H1 (cell line): Measurements from ENCODE around the gene TNFRSF13B. TPM values are rescaled to one million over a fixed set of nuclear protein-coding genes. Genes with fewer than 3 reads are reported as not detected.

Experiments
- CTCF ChIA-PET: fragments of 300-600 bp; sonication (Branson Sonifier 250); formaldehyde crosslinking; loops from one replicate; lab custom pipeline; 2021; ENCODE audit not compliant: partially characterized antibody; lab: Charles Lee
- POLR2A ChIA-PET: fragments of 300-600 bp; sonication (Branson Sonifier 250); formaldehyde crosslinking; loops from one replicate; lab custom pipeline; 2021; ENCODE audit warnings: inconsistent platforms; ENCODE audit not compliant: partially characterized antibody; lab: Charles Lee
- DNase-seq, 2 experiments: peaks; one replicate each; pipeline versions ENCODE4 v3.0.0 to v3.0.0-alpha.2; 2010 to 2022; ENCODE audit warnings: low spot score in 2 of 2, low read depth in 1 of 2, mixed read lengths in 1 of 2
- FAIRE-seq: peaks from 2 replicates; lab custom pipeline; 2011; peaks lifted over from hg19 to GRCh38; lab: Jason Lieb, UNC
- H2AFZ ChIP-seq: 2 replicates; pipeline ENCODE4 v1.8.1; 2012; ENCODE audit warnings: low read length, inconsistent platforms
- H2AK5ac ChIP-seq: 2 replicates; pipeline ENCODE4 v1.6.1; 2013; ENCODE audit warnings: low read depth, low read length
- H2BK120ac ChIP-seq: replicated peaks from 2 replicates; pipeline ENCODE3; 2013; ENCODE audit warnings: low read depth, low read length, inconsistent platforms
- H2BK12ac ChIP-seq: 2 replicates; pipeline ENCODE4 v1.6.1; 2013; ENCODE audit warnings: low read depth, low read length
- H2BK15ac ChIP-seq: 2 replicates; pipeline ENCODE4 v1.6.1; 2013; ENCODE audit warnings: low read length
- H2BK20ac ChIP-seq: 2 replicates; pipeline ENCODE4 v1.6.1; 2013; ENCODE audit warnings: low read length
- H2BK5ac ChIP-seq: 2 replicates; pipeline ENCODE4 v1.6.1; 2013; ENCODE audit warnings: low read depth, low read length
- H3K14ac ChIP-seq: 2 replicates; pipeline ENCODE4 v1.6.1; 2013; ENCODE audit warnings: inconsistent platforms; ENCODE audit not compliant: insufficient read length
- H3K18ac ChIP-seq: 2 replicates; pipeline ENCODE4 v1.6.1; 2013; ENCODE audit warnings: low read length; ENCODE audit errors: extremely low read depth
- H3K23ac ChIP-seq: 2 replicates; pipeline ENCODE4 v1.6.1; 2013; ENCODE audit warnings: inconsistent platforms; ENCODE audit not compliant: insufficient read length
- H3K23me2 ChIP-seq: 2 replicates; pipeline ENCODE4 v1.6.1; 2013; ENCODE audit warnings: low read depth, low read length
- H3K27ac ChIP-seq: 2 replicates; pipeline ENCODE4 v1.6.1; 2011; ENCODE audit warnings: low read depth, low read length, inconsistent platforms
- H3K27me3 ChIP-seq, 4 experiments: replicated peaks in 1 of 4; 1 replicate in 1 of 4; 2 replicates in 3 of 4; pipeline versions ENCODE4 v1.6.1 to v1.8.1; 2011 to 2013; ENCODE audit warnings: low read length in 3 of 4, mild to moderate bottlenecking in 3 of 4, inconsistent platforms in 2 of 4, mixed read lengths in 2 of 4, moderate library complexity in 1 of 4; ENCODE audit not compliant: control insufficient read depth in 3 of 4, insufficient read depth in 3 of 4; ENCODE audit errors: extremely low read depth in 1 of 4
- H3K36me3 ChIP-seq, 4 experiments: 2 replicates each; pipeline versions ENCODE4 v1.6.1 to v1.8.1; 2011 to 2013; ENCODE audit warnings: mild to moderate bottlenecking in 4 of 4, low read length in 3 of 4, moderate library complexity in 2 of 4, control low read depth in 1 of 4, inconsistent platforms in 1 of 4; ENCODE audit not compliant: insufficient read depth in 4 of 4, control insufficient read depth in 2 of 4
- H3K4ac ChIP-seq: replicated peaks from 2 replicates; pipeline ENCODE3; 2013; ENCODE audit warnings: low read length, low read depth, mixed read lengths, inconsistent platforms; ENCODE audit not compliant: insufficient read length
- H3K4me1 ChIP-seq, 4 experiments: replicated peaks in 1 of 4; 1 replicate in 1 of 4; 2 replicates in 3 of 4; pipeline versions ENCODE4 v1.6.1 to v1.8.1; 2011 to 2013; ENCODE audit warnings: low read length in 3 of 4, inconsistent platforms in 2 of 4, mixed read lengths in 1 of 4; ENCODE audit not compliant: insufficient read depth in 4 of 4, control insufficient read depth in 3 of 4
- H3K4me2 ChIP-seq, 2 experiments: 2 replicates each; pipeline versions ENCODE4 v1.6.1 to v1.8.1; 2011 to 2013; ENCODE audit warnings: low read depth in 2 of 2, low read length in 2 of 2, control low read depth in 1 of 2, inconsistent platforms in 1 of 2, mild to moderate bottlenecking in 1 of 2; ENCODE audit not compliant: insufficient read depth in 1 of 2
- H3K4me3 ChIP-seq, 4 experiments: fragments of 200-600, 300-600 bp in 1 of 4; sonication (generic), shearing (Covaris generic), sonication (Bioruptor Twin) in 1 of 4; 2 replicates each; pipeline versions ENCODE4 v1.5.1 to v1.8.1; 2011 to 2016; ENCODE audit warnings: low read length in 4 of 4, low read depth in 3 of 4, control low read depth in 2 of 4, inconsistent platforms in 2 of 4, mild to moderate bottlenecking in 2 of 4, mixed read lengths in 1 of 4, moderate library complexity in 1 of 4; ENCODE audit not compliant: insufficient read depth in 2 of 4; ENCODE audit errors: extremely low read depth in 1 of 4
- H3K56ac ChIP-seq: replicated peaks from 2 replicates; pipeline ENCODE3; 2013; ENCODE audit warnings: low read depth, mild to moderate bottlenecking, mixed read lengths, low read length, inconsistent platforms; ENCODE audit not compliant: insufficient read length
- H3K79me1 ChIP-seq: 2 replicates; pipeline ENCODE4 v1.6.1; 2013; ENCODE audit warnings: low read depth, low read length, control low read depth
- H3K79me2 ChIP-seq, 2 experiments: 2 replicates each; pipeline versions ENCODE4 v1.6.1 to v1.8.1; 2012 to 2013; ENCODE audit warnings: low read length in 2 of 2, mild to moderate bottlenecking in 2 of 2, inconsistent platforms in 1 of 2; ENCODE audit not compliant: insufficient read depth in 2 of 2, control insufficient read depth in 1 of 2
- H3K9ac ChIP-seq, 4 experiments: replicated peaks in 1 of 4; 1 replicate in 1 of 4; 2 replicates in 3 of 4; pipeline versions ENCODE4 v1.6.1 to v1.8.1; 2011 to 2013; ENCODE audit warnings: low read depth in 3 of 4, low read length in 3 of 4, control low read depth in 2 of 4, mild to moderate bottlenecking in 2 of 4, moderate library complexity in 2 of 4, inconsistent platforms in 1 of 4; ENCODE audit errors: extremely low read depth in 1 of 4
- H3K9me3 ChIP-seq, 2 experiments: 2 replicates each; pipeline versions ENCODE4 v1.6.1 to v1.8.1; 2012 to 2013; ENCODE audit warnings: mild to moderate bottlenecking in 2 of 2, moderate library complexity in 2 of 2, control low read depth in 1 of 2, inconsistent platforms in 1 of 2, low read depth in 1 of 2, low read length in 1 of 2, mixed read lengths in 1 of 2; ENCODE audit not compliant: insufficient read depth in 2 of 2
- H4K20me1 ChIP-seq, 2 experiments: replicated peaks in 1 of 2; 2 replicates each; pipeline versions ENCODE3 to v1.8.1; 2011 to 2013; ENCODE audit warnings: inconsistent platforms in 2 of 2, low read length in 2 of 2, mild to moderate bottlenecking in 1 of 2; ENCODE audit not compliant: insufficient read depth in 2 of 2, control insufficient read depth in 1 of 2
- H4K5ac ChIP-seq: 2 replicates; pipeline ENCODE4 v1.6.1; 2013; ENCODE audit warnings: low read length, low read depth, mixed read lengths, inconsistent platforms; ENCODE audit not compliant: insufficient read length
- H4K8ac ChIP-seq: 2 replicates; pipeline ENCODE4 v1.8.0; 2013; ENCODE audit warnings: mild to moderate bottlenecking, moderate library complexity, low read length, inconsistent platforms; ENCODE audit not compliant: insufficient read depth; ENCODE audit errors: extremely low read depth
- H4K91ac ChIP-seq: replicated peaks from 2 replicates; pipeline ENCODE3; 2013; ENCODE audit warnings: low read length, mixed read lengths, inconsistent platforms; ENCODE audit not compliant: insufficient read length
- BACH1 ChIP-seq: IDR thresholded peaks from 2 replicates; pipeline ENCODE4 v1.6.1; 2012; ENCODE audit warnings: low read length, improper control_type of control experiment
- BCL11A ChIP-seq, 2 experiments: IDR thresholded peaks; one replicate each; pipeline ENCODE4 v1.6.1; 2011; ENCODE audit warnings: low read depth in 2 of 2, low read length in 2 of 2, mild to moderate bottlenecking in 2 of 2
- CBX8 ChIP-seq: fragments of 300-800, 300-1000 bp; sonication (generic); IDR thresholded peaks from 2 replicates; pipeline ENCODE4 v1.7.1; 2016; ENCODE audit warnings: low read depth, low read length, borderline replicate concordance
- FOSL1 ChIP-seq: IDR thresholded peaks from 2 replicates; pipeline ENCODE4 v1.6.1; 2011; ENCODE audit warnings: mild to moderate bottlenecking, low read depth, low read length, moderate library complexity; ENCODE audit not compliant: insufficient read depth
- GTF2F1 ChIP-seq: IDR thresholded peaks from 2 replicates; pipeline ENCODE4 v1.6.1; 2012; ENCODE audit warnings: low read depth, low read length, improper control_type of control experiment, borderline replicate concordance
- HDAC2 ChIP-seq, 2 experiments: fragments of 300-600 bp in 1 of 2; sonication (generic) in 1 of 2; IDR thresholded peaks; 2 replicates each; pipeline ENCODE4 v1.6.1; 2011 to 2012; ENCODE audit warnings: low read depth in 2 of 2, low read length in 2 of 2, mild to moderate bottlenecking in 2 of 2, moderate library complexity in 2 of 2, borderline replicate concordance in 1 of 2, inconsistent platforms in 1 of 2
- KDM1A ChIP-seq: fragments of 200-600, 300-600 bp; sonication (generic); IDR thresholded peaks from 2 replicates; pipeline ENCODE4 v1.7.1; 2016; ENCODE audit warnings: mild to moderate bottlenecking, low read length, borderline replicate concordance
- KDM5A ChIP-seq: fragments of 200-600 bp; IDR thresholded peaks from 2 replicates; pipeline ENCODE4 v1.7.1; 2012; ENCODE audit warnings: mild to moderate bottlenecking, low read length, inconsistent platforms, mixed read lengths
- POLR2AphosphoS5 ChIP-seq: IDR thresholded peaks from 2 replicates; pipeline ENCODE4 v1.6.1; 2011; ENCODE audit warnings: low read depth, low read length
- SP1 ChIP-seq: IDR thresholded peaks from 2 replicates; pipeline ENCODE4 v1.6.1; 2011; ENCODE audit warnings: low read depth, low read length
- WGBS, 2 experiments: shearing (Covaris generic) in 1 of 2; methylation state at CpG; one replicate each; pipeline versions ENCODE4 v1.1.6 to v1.1.7; 2013 to 2015; ENCODE audit warnings: low lambda C conversion rate in 2 of 2, mixed read lengths in 2 of 2, inconsistent platforms in 1 of 2, low coverage in 1 of 2, missing lambda C conversion rate in 1 of 2; ENCODE audit not compliant: insufficient replicate concordance in 2 of 2, insufficient coverage in 1 of 2, insufficient read length in 1 of 2; ENCODE audit errors: extremely low coverage in 1 of 2, missing lambda C conversion rate in 1 of 2; 5-methylcytosine and 5-hydroxymethylcytosine counted together
- polyA plus RNA-seq, 7 experiments: library from polyadenylated mRNA; depleted of rRNA in 3 of 7; stranded (reverse) in 5 of 7; unstranded in 2 of 7; fragments of >200 nt in 5 of 7; fragments of 200-250 nt in 2 of 7; gene quantifications; 1 replicate in 5 of 7; 2 replicates in 1 of 7; 4 replicates in 1 of 7; pipeline versions ENCODE4 v1.2.1 to v1.2.3, GENCODE V29; 2011 to 2013; ENCODE audit warnings: missing spikeins in 2 of 7, mixed read lengths in 2 of 7
- total RNA-seq: library from RNA; stranded (reverse); fragmentation: NEBNext Ultra II Directional; extraction: Animal tissue kit (Norgen Biotek cat#: 25700); gene quantifications from 2 replicates; pipeline ENCODE4 v1.2.1, GENCODE V29; 2021
- TF ChIP-seq, protein P1 (sequence below): IDR thresholded peaks from 2 replicates; pipeline ENCODE4 v1.6.1; 2011; ENCODE audit warnings: low read length, improper control_type of control experiment

Gene TNFRSF13B
- total and polyA plus RNA-seq, 2 of the 8 experiments (the other 6 are each of a cell fraction or from before 2014, with no cell fraction given): not detected

DNA sequence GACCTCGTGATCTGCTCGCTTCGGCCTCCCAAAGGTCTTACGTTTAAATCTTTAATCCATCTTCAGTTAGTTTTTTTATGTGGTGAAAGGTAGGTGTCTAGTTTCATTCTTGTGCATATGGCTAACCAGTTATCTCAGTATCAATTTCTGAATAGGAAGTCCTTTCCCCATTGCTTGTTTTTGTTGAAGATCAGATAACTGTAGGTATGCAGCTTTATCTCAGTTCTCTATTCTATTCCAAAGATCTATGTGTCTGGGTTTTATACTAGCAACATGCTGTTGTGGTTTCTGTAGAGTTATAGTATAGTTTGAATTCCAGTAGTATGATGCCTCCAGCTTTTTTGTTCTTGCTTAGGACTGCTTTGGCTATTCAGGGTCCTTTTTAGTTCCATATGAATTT lies 65.2 kb downstream of the TNFRSF13B start:
- CTCF ChIA-PET: no interaction called here
- no peak for TF ChIP-seq BACH1
- TF ChIP-seq FOSL1: no peak
- no peak for TF ChIP-seq CBX8
- TF ChIP-seq SP1: no peak
- TF ChIP-seq BCL11A (IDR thresholded peaks at IDR 0.05; ENCODE audit: low read depth in 2 of 2, low read length in 2 of 2): no peak
- TF ChIP-seq GTF2F1: no peak
- no peak for TF ChIP-seq HDAC2 (IDR thresholded peaks at IDR 0.05; ENCODE audit: borderline replicate concordance in 1 of 2, low read depth in 2 of 2, low read length in 2 of 2)
- no peak for TF ChIP-seq POLR2AphosphoS5
- no peak for TF ChIP-seq KDM5A
- TF ChIP-seq, protein P1, sequence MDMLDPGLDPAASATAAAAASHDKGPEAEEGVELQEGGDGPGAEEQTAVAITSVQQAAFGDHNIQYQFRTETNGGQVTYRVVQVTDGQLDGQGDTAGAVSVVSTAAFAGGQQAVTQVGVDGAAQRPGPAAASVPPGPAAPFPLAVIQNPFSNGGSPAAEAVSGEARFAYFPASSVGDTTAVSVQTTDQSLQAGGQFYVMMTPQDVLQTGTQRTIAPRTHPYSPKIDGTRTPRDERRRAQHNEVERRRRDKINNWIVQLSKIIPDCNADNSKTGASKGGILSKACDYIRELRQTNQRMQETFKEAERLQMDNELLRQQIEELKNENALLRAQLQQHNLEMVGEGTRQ: no peak
- no peak for TF ChIP-seq KDM1A

More for the DNA sequence above, 65.2 kb downstream of the TNFRSF13B start:
- Histone ChIP-seq H3K4ac (no peak overlapping the region), H2BK20ac (no peak overlapping the region), H4K8ac (no peak overlapping the region), H2AFZ (no peak overlapping the region), H3K27ac (no peak overlapping the region), H2BK12ac (no peak overlapping the region), H3K18ac (no peak overlapping the region), H3K79me1 (no peaks in the 10 kb centered on the region), H3K4me2 (no peak overlapping the region), H4K5ac (no peak overlapping the region), H3K14ac (no peak overlapping the region), H3K23me2 (no peaks in the 10 kb centered on the region), H3K23ac (no peak overlapping the region), H3K4me3 (no peak overlapping the region), H3K36me3 (no peaks in the 10 kb centered on the region), H2BK15ac (no peak overlapping the region), H4K20me1 (no peaks in the 10 kb centered on the region), H3K56ac (no peak overlapping the region), H3K9me3 (no peaks in the 10 kb centered on the region), H3K4me1 (0 out of 7 replicates have a peak, but pooled peaks cover 0 to 2% (median 0%) of the 10 kb centered on the region in 4 experiments), H2BK120ac (no peak overlapping the region), H3K79me2 (no peaks in the 10 kb centered on the region), H2AK5ac (no peak overlapping the region), H4K91ac (no peak overlapping the region), H2BK5ac (no peak overlapping the region), H3K27me3 (no peaks in the 10 kb centered on the region), H3K9ac (no peak overlapping the region)
- FAIRE-seq (no peak), DNase-seq (no peak)
- POLR2A ChIA-PET: no interaction called here
- 92% methylated on average over 4 of the region's 4 CpGs; no CpG with 5 or more reads in 1 of the 2 experiments for WGBS, 2 experiments
